Muscle of leg (tissue), 11 donors: Measurements from ENCODE around the gene MRPL42. TPM values are rescaled to one million over a fixed set of nuclear protein-coding genes. Genes with fewer than 3 reads are reported as not detected.
A peak's percentile ranks its signal among the peaks of the same experiment; 100 is the strongest.
"Not testable (repeated sequence)": the region's sequence is repeated elsewhere in the genome, so short reads cannot be mapped to it uniquely, and the experiment has no call there.

ENCODE experiments used
- DNase-seq: peaks from one replicate; pipeline ENCODE4 v3.0.0; 2013
- H3K27ac ChIP-seq: one replicate; pipeline ENCODE4 v1.5.1; 2013; ENCODE audit warnings: mild to moderate bottlenecking, low read length, control low read depth
- H3K27me3 ChIP-seq: one replicate; pipeline ENCODE4 v1.6.1; 2013; ENCODE audit warnings: low read length; ENCODE audit not compliant: control insufficient read depth, insufficient read depth
- H3K36me3 ChIP-seq: one replicate; pipeline ENCODE4 v1.6.1; 2013; ENCODE audit warnings: low read length; ENCODE audit not compliant: control insufficient read depth, insufficient read depth
- H3K4me1 ChIP-seq: one replicate; pipeline ENCODE4 v1.6.1; 2013; ENCODE audit warnings: low read length; ENCODE audit not compliant: control insufficient read depth, insufficient read depth
- H3K4me3 ChIP-seq: one replicate; pipeline ENCODE4 v1.5.1; 2013; ENCODE audit warnings: low read length, control low read depth
- H3K9me3 ChIP-seq: replicated peaks from 2 replicates; pipeline ENCODE4 v1.6.1; 2013; ENCODE audit warnings: low read depth, low read length; ENCODE audit not compliant: control insufficient read depth
- WGBS: methylation state at CpG from one replicate; pipeline ENCODE4 v1.1.5; 2013; ENCODE audit warnings: missing lambda C conversion rate; ENCODE audit not compliant: insufficient coverage; 5-methylcytosine and 5-hydroxymethylcytosine counted together
- polyA plus RNA-seq, 8 donors: library from polyadenylated mRNA; unstranded; fragments of 120-200 nt; gene quantifications; one replicate each; pipeline versions ENCODE4 v1.2.1 to v1.2.3, GENCODE V29; 2013; ENCODE audit warnings: inconsistent platforms in 1 of 8, low replicate concordance in 1 of 8; ENCODE audit not compliant: insufficient read length in 8 of 8, insufficient read depth in 1 of 8
- total RNA-seq: library from RNA; stranded (reverse); fragments of 120-200 nt; gene quantifications from one replicate; pipeline ENCODE4 v1.2.4, GENCODE V29; 2013

The MRPL42 gene
- total and polyA plus RNA-seq, 9 donors = 29.5 to 44.9 (median 31.8) TPM

GRCh38 chr12:93429852-93430251, 37.5 kb upstream of the MRPL42 start:
- no peaks in the 10 kb centered on the region for H3K36me3 ChIP-seq
- H3K4me1 ChIP-seq = peaks cover 17% of the 10 kb centered on the region
- no peak for DNase-seq
- no peaks in the 10 kb centered on the region for H3K27me3 ChIP-seq
- H3K4me3 ChIP-seq = no peak overlapping the region
- no peaks in the 10 kb centered on the region for H3K9me3 ChIP-seq
- no peak overlapping the region for H3K27ac ChIP-seq
- WGBS = no CpG with 5 or more reads among the region's 1 CpG

GRCh38 chr12:93430280-93430679, 37.0 kb upstream of the MRPL42 start:
- H3K36me3 ChIP-seq = no peaks in the 10 kb centered on the region
- no peak for DNase-seq
- no peaks in the 10 kb centered on the region for H3K9me3 ChIP-seq
- no peak overlapping the region for H3K27ac ChIP-seq
- peaks cover 19% of the 10 kb centered on the region for H3K4me1 ChIP-seq
- WGBS = no CpG with 5 or more reads among the region's 4 CpGs
- H3K27me3 ChIP-seq = no peaks in the 10 kb centered on the region
- H3K4me3 ChIP-seq = no peak overlapping the region

- not testable (repeated sequence) for H3K27me3 ChIP-seq, H3K27ac ChIP-seq, H3K36me3 ChIP-seq, DNase-seq, H3K4me3 ChIP-seq, H3K9me3 ChIP-seq
- WGBS = 82% methylated on average over 4 of the region's 6 CpGs
- H3K4me1 ChIP-seq = peaks cover 11% of the 10 kb centered on the region
Observed at GRCh38 chr12:93432031-93432430, 35.3 kb upstream of the MRPL42 start.

GRCh38 chr12:93434256-93434865, 33.0 kb upstream of the MRPL42 start:
- peaks cover 6% of the 10 kb centered on the region for H3K4me1 ChIP-seq
- no CpG with 5 or more reads among the region's 5 CpGs for WGBS
- H3K36me3 ChIP-seq = no peaks in the 10 kb centered on the region
- peak overlapping the region; percentile 55 for H3K27ac ChIP-seq
- H3K9me3 ChIP-seq = no peaks in the 10 kb centered on the region
- H3K4me3 ChIP-seq = no peak overlapping the region
- H3K27me3 ChIP-seq = no peaks in the 10 kb centered on the region
- DNase-seq = peak; percentile 48

- WGBS = 68% methylated on average over 3 of the region's 3 CpGs
- no peak for DNase-seq
- no peak overlapping the region for H3K27ac ChIP-seq
- no peaks in the 10 kb centered on the region for H3K27me3 ChIP-seq
- peaks cover 13% of the 10 kb centered on the region for H3K4me1 ChIP-seq
- no peaks in the 10 kb centered on the region for H3K36me3 ChIP-seq
- H3K9me3 ChIP-seq = no peaks in the 10 kb centered on the region
- H3K4me3 ChIP-seq = no peak overlapping the region
Observed at GRCh38 chr12:93438266-93439050, 28.9 kb upstream of the MRPL42 start.

GRCh38 chr12:93440043-93440835, 27.1 kb upstream of the MRPL42 start:
- H3K4me1 ChIP-seq = peaks cover 10% of the 10 kb centered on the region
- 15% methylated on average over 4 of the region's 12 CpGs for WGBS
- H3K27ac ChIP-seq = no peak overlapping the region
- no peaks in the 10 kb centered on the region for H3K9me3 ChIP-seq
- no peaks in the 10 kb centered on the region for H3K27me3 ChIP-seq
- no peak for DNase-seq
- peak overlapping the region; percentile 89 for H3K4me3 ChIP-seq
- no peaks in the 10 kb centered on the region for H3K36me3 ChIP-seq

GRCh38 chr12:93441081-93441616, 26.2 kb upstream of the MRPL42 start:
- peaks cover 10% of the 10 kb centered on the region for H3K4me1 ChIP-seq
- WGBS = under 1% methylated on average over 55 of the region's 55 CpGs
- peak; percentile 55 for DNase-seq

GRCh38 chr12:93441617-93442410, 25.5 kb upstream of the MRPL42 start, which contains the start of gene UBE2N:
Gene UBE2N (minus strand): TSS chr12:93441947. CDS start chr12:93441884, 63 bp downstream.
- Histone ChIP-seq H3K4me1 (peaks cover 10% of the 10 kb centered on the region), H3K27ac (peak within 1 kb of the TSS; percentile 99), H3K36me3 (no peaks in the 10 kb centered on the region), H3K9me3 (no peaks in the 10 kb centered on the region), H3K27me3 (no peaks in the 10 kb centered on the region), H3K4me3 (peak within 1 kb of the TSS; percentile 89)
- under 1% methylated on average over 105 of the region's 105 CpGs for WGBS
- peak; percentile 98 for DNase-seq

More at GRCh38 chr12:93441081-93441616, 26.2 kb upstream of the MRPL42 start:
- Histone ChIP-seq H3K4me3 (peak overlapping the region; percentile 89), H3K9me3 (no peaks in the 10 kb centered on the region), H3K27me3 (no peaks in the 10 kb centered on the region), H3K36me3 (no peaks in the 10 kb centered on the region), H3K27ac (peak overlapping the region; percentile 99)
